Measurements from ENCODE around the gene DBH. TPM values are rescaled to one million over a fixed set of nuclear protein-coding genes. Genes with fewer than 3 reads are reported as not detected.

DBH gene
- total and polyA plus RNA-seq, 8 donors: 0.08 to 0.09 TPM; not detected in 6

- ATAC-seq (no peak), DNase-seq (peak in 3 of 6 donors; percentile 20 to 54 (median 33))
These were observed 72.3 kb downstream of the DBH start for GRCh38 chr9:133708246-133709014.

More at GRCh38 chr9:133708246-133709014, 72.3 kb downstream of the DBH start:
- intact Hi-C loops (cut with DNase I): no loop called here
- H3K27ac ChIP-seq: no peak overlapping the region
- FAIRE-seq: no peak
- no peaks in the 10 kb centered on the region for H3K4me1 ChIP-seq
- H3K36me3 ChIP-seq: peaks cover 0 to 5% (median 0%) of the 10 kb centered on the region in 3 donors
- no peak for TF ChIP-seq CTCF (IDR thresholded peaks at IDR 0.05)
- WGBS, 2 donors: 87 to 95% methylated on average over 29 to 30 of the region's 30 CpGs
- no peak overlapping the region for H3K4me3 ChIP-seq
- no peaks in the 10 kb centered on the region for H3K9me3 ChIP-seq
- H3K27me3 ChIP-seq: no peaks in the 10 kb centered on the region

Other genes with a start within 250 kb of the DBH start
- gene REXO4, start 218.4 kb upstream of the DBH start, total RNA-seq: 10 to 100 TPM in 5 of 6 donors, 1 to 10 TPM in 1; 10.0 to 16.3 (median 12.5) TPM
- 10 to 100 TPM; 12.8 to 13.4 TPM for gene REXO4, start 218.4 kb upstream of the DBH start, polyA plus RNA-seq
- gene ADAMTS13, start 214.0 kb upstream of the DBH start, total RNA-seq: 1 to 10 TPM; 1.5 to 5.5 (median 2.9) TPM
- 10 to 100 TPM; 13.6 to 18.9 TPM for gene ADAMTS13, start 214.0 kb upstream of the DBH start, polyA plus RNA-seq
- 10 to 100 TPM; 15.6 to 24.4 (median 17.2) TPM for gene CACFD1, start 176.4 kb upstream of the DBH start, total RNA-seq
- 10 to 100 TPM; 25.0 to 26.2 TPM for gene CACFD1, start 176.4 kb upstream of the DBH start, polyA plus RNA-seq
- 1 to 10 TPM; 1.1 to 6.3 (median 2.7) TPM for gene SLC2A6, start 157.3 kb upstream of the DBH start, total RNA-seq
- 1 to 10 TPM; 5.9 to 6.7 TPM for gene SLC2A6, start 157.3 kb upstream of the DBH start, polyA plus RNA-seq
- not detected for gene MYMK, start 111.4 kb upstream of the DBH start, total RNA-seq
- not detected for gene MYMK, start 111.4 kb upstream of the DBH start, polyA plus RNA-seq
- gene ADAMTSL2, start 101.7 kb upstream of the DBH start, total RNA-seq: 1 to 10 TPM; 1.5 to 5.5 (median 2.6) TPM
- 10 to 100 TPM in 1 of 2 donors, 1 to 10 TPM in 1; 9.0 to 12.9 TPM for gene ADAMTSL2, start 101.7 kb upstream of the DBH start, polyA plus RNA-seq
- not detected for gene FAM163B, start 27.0 kb upstream of the DBH start, total RNA-seq
- not detected for gene FAM163B, start 27.0 kb upstream of the DBH start, polyA plus RNA-seq
- 10 to 100 TPM in 5 of 6 donors, 1 to 10 TPM in 1; 8.9 to 43.3 (median 25.9) TPM for gene SARDH, start 102.0 kb downstream of the DBH start, total RNA-seq
- gene SARDH, start 102.0 kb downstream of the DBH start, polyA plus RNA-seq: 10 to 100 TPM; 14.3 to 18.5 TPM